ENCODE results near the gene DMPK.
"Not testable (repeated sequence)": the region's sequence is repeated elsewhere in the genome, so short reads cannot be mapped to it uniquely, and the experiment has no call there.

Gene DMPK

GRCh38 chr19:45814851-45815480 is 32.7 kb upstream of the DMPK start, which contains the start of gene RSPH6A:
RSPH6A (minus strand) TSS chr19:45815308; CDS start chr19:45815176, 132 bp downstream.
- DNase-seq = no peak

- no peak for DNase-seq
These were observed 32.0 kb upstream of the DMPK start for GRCh38 chr19:45814166-45814780.

GRCh38 chr19:45812297-45812696 is 30.0 kb upstream of the DMPK start:
- DNase-seq = no peak

- peak; percentile 88 for DNase-seq
These were observed 27.4 kb upstream of the DMPK start for GRCh38 chr19:45809643-45810159.

GRCh38 chr19:45805719-45806118 is 23.4 kb upstream of the DMPK start:
- DNase-seq = no peak

GRCh38 chr19:45804959-45805230 is 22.6 kb upstream of the DMPK start:
- no peak for DNase-seq

- DNase-seq = no peak
These were observed 22.1 kb upstream of the DMPK start for GRCh38 chr19:45804140-45804958.

- no peak for DNase-seq
These were observed 19.4 kb upstream of the DMPK start for GRCh38 chr19:45801603-45802175.

GRCh38 chr19:45800070-45800553 is 17.8 kb upstream of the DMPK start:
- DNase-seq = no peak

- not testable (repeated sequence) for DNase-seq
These were observed 17.3 kb upstream of the DMPK start for GRCh38 chr19:45799541-45799940.

- DNase-seq = peak; percentile 49
These were observed 16.8 kb upstream of the DMPK start for GRCh38 chr19:45798995-45799517.

- no peak for DNase-seq
These were observed 12.3 kb upstream of the DMPK start for GRCh38 chr19:45794627-45795026.

GRCh38 chr19:45793876-45794275 is 11.6 kb upstream of the DMPK start:
- DNase-seq = no peak

GRCh38 chr19:45793178-45793564 is 10.9 kb upstream of the DMPK start:
- no peak for DNase-seq

GRCh38 chr19:45792470-45793177 is 10.3 kb upstream of the DMPK start, which contains the start of gene DMWD:
DMWD (minus strand) TSS chr19:45792845; CDS start chr19:45792756, 89 bp downstream.
- DNase-seq = peak; percentile 97

GRCh38 chr19:45791744-45792469 is 9.6 kb upstream of the DMPK start:
- no peak for DNase-seq

- no peak for DNase-seq
These were observed 8.7 kb upstream of the DMPK start for GRCh38 chr19:45790942-45791341.

- no peak for DNase-seq
These were observed 6.9 kb upstream of the DMPK start for GRCh38 chr19:45789035-45789786.

- no peak for DNase-seq
These were observed 4.2 kb upstream of the DMPK start for GRCh38 chr19:45786533-45786894.

- DNase-seq = no peak
These were observed 3.7 kb upstream of the DMPK start for GRCh38 chr19:45785781-45786532.
